Measurements from ENCODE around the gene AP3M1.

GRCh38 chr10:74104480-74104879 lies 46.1 kb downstream of the AP3M1 start:
- no peak for TF ChIP-seq POLR2AphosphoS5 (IDR thresholded peaks at IDR 0.05)
- TF ChIP-seq, protein P1, sequence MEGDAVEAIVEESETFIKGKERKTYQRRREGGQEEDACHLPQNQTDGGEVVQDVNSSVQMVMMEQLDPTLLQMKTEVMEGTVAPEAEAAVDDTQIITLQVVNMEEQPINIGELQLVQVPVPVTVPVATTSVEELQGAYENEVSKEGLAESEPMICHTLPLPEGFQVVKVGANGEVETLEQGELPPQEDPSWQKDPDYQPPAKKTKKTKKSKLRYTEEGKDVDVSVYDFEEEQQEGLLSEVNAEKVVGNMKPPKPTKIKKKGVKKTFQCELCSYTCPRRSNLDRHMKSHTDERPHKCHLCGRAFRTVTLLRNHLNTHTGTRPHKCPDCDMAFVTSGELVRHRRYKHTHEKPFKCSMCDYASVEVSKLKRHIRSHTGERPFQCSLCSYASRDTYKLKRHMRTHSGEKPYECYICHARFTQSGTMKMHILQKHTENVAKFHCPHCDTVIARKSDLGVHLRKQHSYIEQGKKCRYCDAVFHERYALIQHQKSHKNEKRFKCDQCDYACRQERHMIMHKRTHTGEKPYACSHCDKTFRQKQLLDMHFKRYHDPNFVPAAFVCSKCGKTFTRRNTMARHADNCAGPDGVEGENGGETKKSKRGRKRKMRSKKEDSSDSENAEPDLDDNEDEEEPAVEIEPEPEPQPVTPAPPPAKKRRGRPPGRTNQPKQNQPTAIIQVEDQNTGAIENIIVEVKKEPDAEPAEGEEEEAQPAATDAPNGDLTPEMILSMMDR (IDR thresholded peaks at IDR 0.05) = no peak
